GM03348 (cell line): Measurements from ENCODE around the gene CCNY.
"Not testable (repeated sequence)": the region's sequence is repeated elsewhere in the genome, so short reads cannot be mapped to it uniquely, and the experiment has no call there.

Experiments used
- DNase-seq: peaks from one replicate; pipeline ENCODE4 v3.0.0; 2012; ENCODE audit warnings: low spot score

CCNY gene

DNA sequence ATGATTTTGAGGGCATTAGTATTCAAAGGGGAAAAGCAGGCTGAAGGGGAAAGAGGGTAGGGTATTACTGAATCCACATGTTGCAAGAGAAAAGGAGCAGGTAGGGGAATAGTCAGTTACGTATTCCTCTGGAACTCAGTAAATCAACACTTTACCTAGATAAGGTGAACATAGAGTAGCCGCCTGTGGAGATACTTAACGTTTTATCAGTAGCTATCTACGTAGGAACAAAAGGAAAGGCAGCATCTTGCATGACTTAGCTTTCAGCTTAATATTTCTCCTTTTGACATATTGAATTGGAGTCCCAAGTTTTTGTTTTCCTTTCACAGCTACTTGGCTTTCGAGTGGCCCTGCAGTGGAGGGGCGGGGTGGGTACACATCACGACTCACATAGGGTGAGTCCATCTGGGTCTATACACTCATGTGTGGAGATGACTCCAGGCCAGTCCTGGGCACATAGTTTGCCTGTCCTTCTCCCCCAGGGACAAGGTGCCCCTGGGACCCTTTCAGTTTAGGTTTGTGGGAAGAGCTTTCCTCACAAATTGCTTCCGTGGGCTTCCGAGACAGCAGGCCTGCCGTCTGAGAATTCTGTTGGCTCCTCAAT lies 48.1 kb downstream of the CCNY start:
- no peak for DNase-seq

DNA sequence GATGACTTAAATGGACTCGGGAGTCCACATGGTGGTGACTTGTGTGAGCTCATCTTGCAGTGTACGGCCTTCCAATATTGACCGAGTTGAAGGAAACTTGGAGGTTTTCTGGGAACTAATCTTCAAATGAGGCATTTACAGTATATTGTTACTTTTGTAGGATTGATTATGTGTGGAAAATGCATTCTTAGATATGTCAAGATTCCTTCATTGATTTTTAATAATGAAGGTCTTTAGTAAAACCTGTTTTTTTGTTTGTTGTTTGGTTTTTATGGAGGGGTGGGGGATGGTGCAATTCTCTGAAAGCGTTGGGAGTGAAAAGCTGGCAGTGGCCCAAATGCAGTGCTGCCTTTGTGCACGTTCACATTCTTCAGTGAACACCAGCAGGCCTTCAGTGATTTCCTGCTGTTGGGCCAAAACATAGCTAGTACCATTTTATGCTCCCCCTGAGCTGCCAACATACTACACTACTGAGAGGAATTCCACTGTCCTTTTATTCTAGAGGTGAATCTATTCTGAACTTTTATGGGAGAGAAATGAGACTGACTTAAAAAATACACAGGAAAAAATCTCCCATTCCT lies 50.4 kb downstream of the CCNY start:
- no peak for DNase-seq

DNA sequence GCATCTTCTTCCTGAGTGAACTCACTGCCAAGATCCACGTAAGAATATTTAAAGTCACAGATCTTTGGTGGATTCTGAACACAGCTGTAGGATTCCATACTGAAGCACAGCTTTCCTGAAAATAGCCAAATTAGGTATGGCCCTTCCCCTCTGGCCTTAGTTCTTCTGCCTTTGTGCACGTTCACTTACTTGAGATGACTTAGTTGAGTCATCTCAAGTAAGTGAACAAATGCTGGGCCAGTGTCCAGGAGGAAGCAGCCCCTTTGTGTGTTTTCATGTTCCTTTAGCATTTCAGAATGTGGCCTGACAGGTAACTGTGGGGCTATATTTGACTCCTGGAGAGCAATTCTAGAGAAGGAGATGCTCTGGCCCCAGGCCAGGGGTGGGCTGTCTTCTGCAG lies 51.5 kb downstream of the CCNY start:
- peak; percentile 30 for DNase-seq

DNA sequence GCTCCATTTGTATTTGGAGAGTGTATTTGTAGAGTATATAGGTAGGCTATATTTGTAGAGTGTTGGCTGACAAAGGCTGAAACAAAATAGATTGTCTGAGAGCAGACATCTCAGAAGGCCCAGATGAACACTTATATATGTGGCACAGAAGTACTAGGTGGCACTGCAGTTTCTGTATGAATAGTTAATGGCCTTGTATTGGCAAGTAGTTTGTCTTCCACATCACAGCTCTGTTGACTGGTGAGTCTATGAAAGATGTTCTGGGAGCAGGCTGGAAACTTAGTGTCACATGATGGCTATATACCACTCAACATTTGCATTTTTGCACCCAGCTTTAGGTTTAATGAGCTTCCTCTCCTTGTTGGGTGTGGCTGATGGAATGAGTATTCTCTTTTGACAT lies 51.9 kb downstream of the CCNY start:
- no peak for DNase-seq

DNA sequence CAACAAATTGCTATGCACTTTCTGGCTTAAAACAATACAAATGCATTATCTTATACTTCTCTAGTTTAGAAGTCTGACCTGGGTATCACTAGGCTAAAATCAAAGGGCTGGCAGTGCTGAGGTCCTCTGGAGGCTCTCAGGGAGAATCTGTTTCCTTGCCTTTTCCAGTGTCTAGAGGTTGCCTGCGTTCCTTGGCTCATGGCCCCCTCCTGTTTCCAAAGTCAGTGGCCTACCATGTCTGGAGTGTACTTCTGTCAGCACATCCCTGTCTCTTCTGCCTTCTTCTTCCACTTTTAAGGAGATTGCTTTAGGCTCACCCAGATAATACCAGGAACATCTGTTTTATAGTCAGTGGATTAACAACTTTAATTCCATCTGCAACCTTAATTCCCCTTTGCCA lies 52.4 kb downstream of the CCNY start:
- no peak for DNase-seq

DNA sequence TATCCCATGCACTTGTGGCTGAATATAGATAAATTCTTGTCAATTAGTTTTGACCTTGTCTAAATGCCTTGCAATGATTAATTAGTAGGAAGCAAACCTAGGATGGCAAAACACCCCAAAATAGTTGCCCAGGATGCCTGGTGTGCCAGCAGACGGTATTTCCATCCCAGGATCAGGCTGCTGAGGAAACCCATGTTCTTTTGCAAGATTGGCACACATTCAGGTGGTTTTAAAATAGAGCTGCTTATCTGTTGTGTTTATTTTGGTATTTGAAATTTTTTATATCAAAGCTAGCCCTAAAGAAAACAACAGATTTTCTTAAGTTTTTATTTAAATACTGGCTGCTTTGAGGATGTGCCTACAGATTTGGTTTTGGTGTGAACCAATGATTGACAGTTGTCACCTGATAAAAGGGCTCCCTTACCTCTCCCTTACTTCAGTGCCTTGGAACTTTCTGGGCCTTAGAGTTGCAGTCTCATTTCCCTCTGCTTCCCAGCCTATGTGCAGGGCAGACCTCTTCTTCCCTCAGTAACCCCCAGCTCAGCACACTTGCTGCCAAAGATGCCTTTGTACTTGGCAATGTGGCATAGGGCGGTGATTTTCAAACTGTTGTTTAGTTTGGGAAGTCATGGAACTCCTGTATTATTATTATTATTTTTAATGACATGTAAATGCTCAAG lies 54.0 kb downstream of the CCNY start:
- DNase-seq, result no peak

DNA sequence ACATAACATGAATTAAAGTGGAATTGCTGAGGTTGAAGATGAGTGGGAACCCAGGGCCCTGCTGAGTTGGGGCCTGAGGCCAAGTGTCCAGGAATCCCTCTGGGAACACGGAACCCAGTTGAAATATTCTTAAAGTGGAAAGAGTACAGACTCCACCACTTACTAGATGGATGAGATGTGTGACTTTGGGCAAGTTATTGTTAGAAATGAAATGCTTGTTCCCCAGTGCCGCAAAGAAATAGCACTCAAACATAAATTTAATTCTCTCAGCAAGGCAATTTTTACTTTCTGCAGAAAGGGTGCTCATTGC lies 54.5 kb downstream of the CCNY start:
- no peak for DNase-seq

DNA sequence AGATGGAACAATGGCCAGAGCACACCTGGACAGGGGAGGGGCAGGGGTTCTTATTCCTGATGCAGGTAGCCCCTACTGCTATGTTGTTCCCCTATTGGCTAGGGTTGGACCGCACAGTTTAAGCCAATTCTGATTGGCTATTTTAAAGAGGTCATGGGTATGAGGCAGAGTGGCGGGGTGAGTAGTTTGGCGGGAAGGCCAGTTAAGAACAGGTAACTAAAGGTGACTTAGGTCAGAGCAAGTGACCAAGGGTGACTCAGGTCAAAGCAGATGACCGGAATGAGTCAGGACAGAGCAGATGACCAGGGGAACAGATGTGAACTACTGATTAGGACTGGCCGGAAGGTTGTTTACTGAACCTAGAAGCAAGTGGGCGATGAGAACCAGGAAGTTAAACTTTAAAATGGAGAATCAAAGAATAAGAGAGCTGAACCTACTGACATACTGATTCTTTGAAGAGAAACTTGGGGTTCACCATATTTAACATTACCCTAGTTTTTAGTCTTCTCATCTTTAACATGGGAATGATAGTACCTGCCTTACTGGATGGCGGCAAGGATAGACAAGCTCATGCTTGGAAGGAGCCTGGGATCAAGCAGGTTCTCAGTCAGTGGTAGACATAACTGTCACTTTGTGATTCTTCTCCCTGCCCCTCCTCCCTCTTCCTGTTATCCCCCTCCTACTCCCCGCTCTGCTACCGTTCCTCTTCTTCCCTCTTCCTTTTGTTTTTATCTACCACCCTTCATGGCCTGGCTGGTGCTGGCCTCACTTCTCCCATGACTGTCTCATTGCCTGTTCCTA lies 55.0 kb downstream of the CCNY start:
- DNase-seq, result no peak

DNA sequence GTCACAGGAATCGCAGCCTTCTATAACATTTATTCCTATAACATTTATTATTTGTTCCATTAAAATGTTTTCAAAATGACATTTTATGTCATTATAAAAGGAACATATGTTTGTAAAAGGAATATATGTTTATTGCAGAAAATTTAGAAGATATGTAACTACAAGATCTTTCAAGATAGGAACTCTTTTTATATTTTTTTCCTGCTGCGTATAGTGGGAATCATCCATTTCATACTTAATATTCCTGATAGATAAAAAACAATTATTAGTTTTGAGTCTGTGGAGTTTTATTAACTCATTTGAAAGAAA lies 55.6 kb downstream of the CCNY start:
- DNase-seq, result no peak

DNA sequence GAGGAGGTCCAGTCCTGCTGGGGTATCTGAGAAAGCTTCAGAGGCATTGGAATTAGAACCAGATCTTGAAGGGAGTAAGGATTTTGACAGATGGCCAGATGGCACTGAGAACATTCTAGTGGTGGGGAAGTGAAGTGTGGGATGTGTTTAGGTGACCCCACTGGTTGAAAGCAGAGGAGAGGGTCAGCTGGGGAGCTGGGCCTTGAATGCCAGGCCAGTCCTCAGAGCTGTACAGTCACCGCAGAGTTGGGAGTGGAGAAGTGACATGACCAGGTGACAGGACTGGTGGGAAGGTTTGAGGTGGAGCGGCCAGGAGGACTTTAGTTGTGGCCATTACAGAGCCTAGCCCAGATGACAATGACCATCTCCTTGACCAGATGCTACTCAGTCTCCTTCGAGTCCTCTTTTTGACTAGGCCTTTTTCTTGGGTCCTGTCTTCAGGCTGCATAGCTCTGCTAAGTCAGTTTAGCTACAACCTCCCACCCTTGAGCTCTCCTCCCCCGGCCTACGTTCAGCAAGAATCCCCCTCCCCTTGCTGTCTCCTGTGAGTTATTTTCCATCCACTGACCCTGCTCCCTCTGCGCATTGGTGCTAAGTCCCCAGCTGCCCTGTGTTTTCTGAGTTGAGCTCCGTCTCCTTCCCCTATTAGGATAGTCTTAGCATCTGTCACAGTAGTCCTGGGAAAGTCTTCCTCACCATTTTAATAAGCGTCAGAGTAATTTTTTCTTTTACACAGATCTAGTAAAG lies 56.3 kb downstream of the CCNY start:
- no peak for DNase-seq

DNA sequence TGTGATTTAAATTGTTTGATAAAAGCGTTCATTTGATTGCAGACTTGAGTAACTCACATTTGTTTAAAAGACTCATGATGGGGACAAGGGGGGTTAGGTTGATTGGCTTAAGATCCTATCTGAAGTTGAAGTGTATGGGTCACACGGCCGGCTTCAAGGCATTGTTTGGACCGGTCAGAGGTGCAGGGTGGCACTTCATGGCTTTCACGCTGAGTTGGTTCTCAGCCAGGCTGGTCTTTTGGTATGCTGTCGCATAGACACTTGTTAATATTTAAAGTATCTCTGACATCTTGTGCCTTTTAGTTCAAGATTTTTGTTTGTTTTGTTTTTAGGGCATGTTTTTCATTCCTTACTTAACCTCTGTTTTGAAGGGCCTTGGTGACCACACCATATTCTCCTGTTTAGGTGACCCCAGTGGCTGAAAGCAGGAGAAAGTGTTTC lies 58.1 kb downstream of the CCNY start:
- DNase-seq, result no peak

DNA sequence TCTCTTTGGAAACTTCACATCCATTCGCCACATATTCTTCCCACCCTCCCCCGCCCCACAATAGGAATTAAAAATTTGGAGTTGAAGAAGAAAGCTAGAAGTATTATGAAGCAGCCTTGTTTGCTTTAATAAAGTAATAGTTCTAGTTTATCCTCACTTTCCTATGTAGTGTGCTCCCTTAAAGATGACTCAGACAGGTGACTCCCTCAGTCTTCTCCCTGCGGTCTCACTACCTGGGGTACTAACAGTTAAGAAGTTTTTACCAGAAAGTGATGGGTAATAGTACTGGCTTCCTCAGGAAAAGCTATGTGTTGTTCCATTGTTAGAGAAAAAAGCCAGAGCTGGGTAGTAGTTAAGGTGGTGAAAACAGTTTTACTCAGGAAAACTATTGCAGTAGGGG lies 58.6 kb downstream of the CCNY start:
- DNase-seq, result no peak

DNA sequence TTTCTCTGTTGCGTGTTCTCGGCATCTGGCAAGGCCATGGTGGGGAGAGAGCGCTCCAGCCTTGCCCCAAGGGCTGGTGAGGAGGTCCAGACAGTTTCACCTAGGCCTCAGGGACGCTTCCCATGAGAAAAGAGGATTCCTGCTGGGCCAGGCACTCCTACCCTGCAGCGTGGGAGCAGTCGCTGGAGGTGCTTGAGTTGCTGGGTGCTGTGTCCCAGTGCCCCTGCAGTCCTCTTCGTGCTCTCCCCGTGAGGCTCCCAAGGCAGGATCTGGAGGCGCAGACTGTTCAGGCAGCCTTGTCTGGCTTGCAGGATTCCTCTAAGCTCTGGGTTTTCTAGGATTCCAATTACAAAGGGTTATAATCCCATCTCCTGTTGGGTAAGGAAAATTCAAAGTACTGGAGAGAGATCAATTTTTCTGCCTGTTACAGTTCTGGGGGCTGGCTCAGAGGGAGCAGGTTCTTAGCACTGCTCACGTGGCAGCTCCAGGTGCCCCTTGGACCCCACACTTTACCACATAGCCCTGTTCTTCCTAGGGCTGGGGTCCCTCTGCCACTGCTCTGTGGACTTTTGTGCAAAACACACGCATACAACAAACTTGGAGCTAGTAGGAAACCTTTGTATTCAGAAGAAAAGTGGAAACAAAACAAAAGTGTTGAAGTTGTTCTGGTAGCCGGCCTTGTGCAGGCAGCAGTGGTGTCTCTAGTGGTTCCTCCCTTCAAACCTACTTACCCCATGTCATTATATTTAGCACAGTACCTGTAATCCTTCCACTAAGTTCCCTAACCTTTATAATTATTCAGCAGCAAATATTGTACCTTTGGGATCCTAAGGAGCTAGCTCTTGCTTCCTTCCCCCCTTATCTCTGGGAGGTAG lies 60.5 kb downstream of the CCNY start:
- no peak for DNase-seq

DNA sequence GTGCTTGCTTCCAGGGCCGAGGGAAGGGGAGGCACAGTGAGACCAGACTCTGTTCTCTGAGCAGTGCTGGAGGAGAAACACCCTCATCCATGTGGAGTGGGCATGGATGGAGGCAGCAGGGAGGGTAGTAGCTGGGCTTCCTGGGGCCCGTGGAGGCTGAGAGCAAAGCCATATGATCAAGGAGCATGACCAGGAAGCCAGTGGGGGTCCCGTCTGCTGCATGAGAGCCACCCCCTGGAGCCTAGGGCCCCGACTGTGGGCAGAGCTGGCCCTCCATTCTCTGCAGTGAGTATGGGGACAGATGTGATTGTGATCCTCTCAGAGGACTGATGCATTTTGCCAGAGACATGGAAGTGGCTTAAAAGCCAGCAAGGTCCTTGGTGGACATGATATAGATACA lies 61.6 kb downstream of the CCNY start:
- DNase-seq, result no peak

DNA sequence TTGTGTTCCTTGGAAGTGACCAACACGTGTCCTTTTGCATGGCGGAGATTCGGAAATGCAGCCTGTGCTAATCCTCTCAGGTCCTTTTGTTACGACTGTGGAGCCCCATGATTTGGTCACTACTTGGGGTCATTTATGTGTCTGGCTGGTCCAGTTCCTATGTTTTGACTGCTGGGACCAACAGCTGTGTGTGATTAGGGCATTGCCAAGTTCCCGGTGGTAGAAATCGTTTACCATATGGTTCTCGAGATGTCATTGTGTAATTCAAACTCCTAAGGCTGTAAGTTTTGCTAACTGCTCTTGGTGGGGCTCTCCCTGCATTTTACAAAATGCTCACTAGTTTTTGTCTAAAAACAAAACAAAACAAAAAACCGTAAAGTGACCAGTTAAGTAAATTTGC lies 62.0 kb downstream of the CCNY start:
- peak; percentile 69 for DNase-seq

DNA sequence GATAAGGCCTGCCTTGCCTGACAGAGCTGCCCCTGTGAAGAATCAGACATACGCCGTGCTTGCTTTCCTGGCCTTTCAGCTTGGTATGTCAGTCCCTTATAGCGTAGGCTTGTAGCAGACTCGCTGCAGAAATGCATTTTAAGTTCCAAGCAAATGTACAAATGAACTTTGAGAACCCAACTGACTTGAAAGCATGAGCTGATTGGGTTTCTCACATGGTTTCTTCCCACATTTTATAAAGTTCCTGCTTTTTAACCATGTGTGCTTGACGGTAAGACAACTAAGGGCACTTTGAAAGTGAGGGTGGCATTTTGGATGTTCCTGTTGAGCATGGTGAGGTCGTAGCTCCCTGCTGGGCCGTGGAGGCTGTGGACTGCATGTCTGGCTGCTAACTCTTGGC lies 62.6 kb downstream of the CCNY start:
- no peak for DNase-seq

DNA sequence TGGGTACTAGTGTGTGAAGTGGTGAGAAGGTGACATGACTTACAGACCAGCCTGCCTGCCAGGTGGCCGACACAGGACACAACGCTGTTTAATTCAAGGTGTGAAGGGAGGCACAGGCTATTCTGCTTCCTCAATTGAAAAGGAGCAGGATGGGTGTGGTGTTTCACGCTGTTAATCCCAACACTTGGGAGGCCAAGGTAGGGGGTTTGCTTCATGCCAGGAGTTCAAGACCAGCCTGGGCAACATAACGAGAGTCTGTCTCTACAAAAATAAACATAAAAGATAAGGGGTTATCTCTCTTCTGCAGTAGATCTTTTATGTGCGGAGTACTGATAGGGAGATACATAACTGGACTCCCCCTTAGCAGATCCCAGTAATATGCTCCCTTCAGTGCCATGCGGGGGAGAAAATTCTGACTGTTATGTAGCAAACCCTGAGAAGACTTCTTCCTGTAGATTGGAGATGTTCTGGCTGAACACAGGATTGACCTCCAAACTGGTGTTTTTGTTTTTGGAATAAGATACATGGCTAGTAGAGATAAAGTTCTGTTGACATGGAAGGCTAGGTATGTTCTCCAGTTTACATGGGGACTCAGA lies 63.2 kb downstream of the CCNY start:
- no peak for DNase-seq

DNA sequence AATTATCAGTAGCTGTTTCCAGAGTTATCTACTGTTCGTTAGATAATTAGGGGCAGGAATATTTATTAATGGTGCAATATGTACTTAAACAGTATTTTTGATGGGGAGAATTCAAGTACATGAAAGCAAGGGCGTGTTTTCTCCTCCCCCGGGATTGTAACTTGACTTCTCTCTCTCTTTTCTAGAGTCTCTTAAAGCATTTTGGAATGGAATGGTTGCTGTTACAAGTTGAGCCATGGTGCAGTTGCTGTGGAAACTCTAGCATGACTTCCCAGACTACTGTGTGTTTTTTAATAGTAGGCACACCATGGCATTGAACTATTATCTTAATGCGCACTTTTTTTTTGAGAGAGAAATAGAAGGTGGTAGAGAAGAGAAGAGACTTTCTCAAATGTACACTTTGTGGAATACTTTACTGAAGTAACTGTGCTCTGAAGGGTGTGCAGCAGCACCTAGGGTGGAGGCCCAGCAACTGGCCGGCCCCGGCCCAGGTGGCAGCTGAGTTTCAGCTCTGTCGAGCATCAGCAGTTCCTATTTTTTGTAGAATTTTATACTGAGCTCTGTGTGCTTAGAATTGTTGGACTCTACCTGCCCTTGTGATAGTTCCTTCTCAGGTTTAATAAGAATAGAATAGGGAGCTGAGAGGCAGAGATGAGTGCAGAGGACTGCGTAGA lies 64.4 kb downstream of the CCNY start:
- no peak for DNase-seq

DNA sequence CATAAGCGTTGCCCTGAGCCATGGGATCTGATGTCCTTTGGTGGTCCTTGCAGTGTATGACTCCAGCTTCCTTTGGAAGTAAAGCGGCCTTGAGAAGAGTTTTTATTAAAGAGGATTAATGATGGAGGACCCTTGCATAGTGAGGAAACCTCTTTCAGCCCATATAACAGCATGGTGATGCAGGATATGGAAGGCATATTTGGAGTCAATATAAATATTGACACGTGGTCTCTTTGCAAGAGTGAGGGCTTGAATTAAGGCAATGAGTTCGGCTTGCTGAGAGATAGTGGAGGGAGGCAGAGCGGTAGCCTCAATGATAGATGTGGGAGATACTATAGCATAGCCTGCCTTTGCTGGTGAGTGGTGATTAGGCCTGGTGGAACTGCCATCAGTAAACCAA lies 67.2 kb downstream of the CCNY start:
- not testable (repeated sequence) for DNase-seq

DNA sequence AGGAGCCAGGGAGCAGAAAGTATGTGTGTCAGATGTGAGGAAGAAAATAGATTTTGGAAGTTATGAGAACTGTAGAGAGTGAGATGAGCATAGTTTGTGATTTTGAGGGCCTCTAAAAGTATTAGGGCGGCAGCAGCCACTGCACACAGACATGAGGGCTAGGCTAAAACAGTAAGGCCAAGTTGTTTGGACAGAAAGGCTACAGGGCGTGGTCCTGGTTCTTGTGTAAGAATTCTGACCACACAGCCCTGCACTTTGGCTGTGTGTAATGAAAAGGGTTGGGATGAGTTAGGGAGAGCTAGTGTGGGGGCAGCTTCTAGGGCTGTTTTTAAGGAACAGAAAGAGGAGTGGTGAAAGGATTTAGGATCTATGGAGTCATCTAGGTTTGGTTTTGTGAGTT lies 67.8 kb downstream of the CCNY start:
- DNase-seq, result not testable (repeated sequence)
